GM19023 (cell line): ENCODE results near the gene OR6K3.
A peak's percentile ranks its signal among the peaks of the same experiment; 100 is the strongest.
"Not testable (repeated sequence)": the region's sequence is repeated elsewhere in the genome, so short reads cannot be mapped to it uniquely, and the experiment has no call there.

Source experiments
- ATAC-seq: cut with Tn5 transposase; IDR thresholded peaks from one replicate; pipeline ENCODE4 v1.9.1; 2021; ENCODE audit warnings: mild to moderate bottlenecking, moderate library complexity; ENCODE audit not compliant: unreplicated experiment

OR6K3 gene

GRCh38 chr1:158720620-158721019 lies at the start of gene OR6K3:
OR6K3 (minus strand) TSS chr1:158720720; CDS start chr1:158718115, 2,605 bp downstream.
- no peak for ATAC-seq

GRCh38 chr1:158754420-158754819 lies 33.9 kb upstream of the OR6K3 start, which contains the start of gene OR6K6:
OR6K6 (plus strand) TSS chr1:158754720; CDS start chr1:158754888, 168 bp downstream.
- no peak for ATAC-seq

- no peak for ATAC-seq
Observed at GRCh38 chr1:158752155-158752712, 31.7 kb upstream of the OR6K3 start.

GRCh38 chr1:158735848-158736247 lies 15.3 kb upstream of the OR6K3 start:
- no peak for ATAC-seq

GRCh38 chr1:158732524-158732923 lies 12.0 kb upstream of the OR6K3 start:
- ATAC-seq = no peak

GRCh38 chr1:158731707-158732106 lies 11.2 kb upstream of the OR6K3 start:
- ATAC-seq = no peak

GRCh38 chr1:158730453-158730852 lies 9.9 kb upstream of the OR6K3 start:
- ATAC-seq = no peak

GRCh38 chr1:158728510-158729225 lies 8.1 kb upstream of the OR6K3 start:
- ATAC-seq = no peak

GRCh38 chr1:158724442-158724841 lies 3.9 kb upstream of the OR6K3 start:
- ATAC-seq = no peak

- ATAC-seq = no peak
Observed at GRCh38 chr1:158719664-158720063, 856 bp downstream of the OR6K3 start.

GRCh38 chr1:158717344-158717743 lies 3.2 kb downstream of the OR6K3 start:
- no peak for ATAC-seq

GRCh38 chr1:158716335-158716734 lies 4.2 kb downstream of the OR6K3 start:
- peak; percentile 63 for ATAC-seq

GRCh38 chr1:158714754-158715153 lies 5.8 kb downstream of the OR6K3 start:
- no peak for ATAC-seq

GRCh38 chr1:158711098-158711497 lies 9.4 kb downstream of the OR6K3 start:
- ATAC-seq = no peak

GRCh38 chr1:158706096-158706495 lies 14.4 kb downstream of the OR6K3 start:
- no peak for ATAC-seq

- ATAC-seq = no peak
Observed at GRCh38 chr1:158700552-158700951, 20.0 kb downstream of the OR6K3 start, which contains the start of gene OR6K2. OR6K2 (minus strand) TSS chr1:158700652; CDS start chr1:158700652, 0 bp downstream.

- ATAC-seq = no peak
Observed at GRCh38 chr1:158694596-158694995, 25.9 kb downstream of the OR6K3 start.

- ATAC-seq = no peak
Observed at GRCh38 chr1:158692356-158692755, 28.2 kb downstream of the OR6K3 start.

GRCh38 chr1:158691907-158692306 lies 28.6 kb downstream of the OR6K3 start:
- ATAC-seq = no peak

- not testable (repeated sequence) for ATAC-seq
Observed at GRCh38 chr1:158691149-158691548, 29.4 kb downstream of the OR6K3 start.

GRCh38 chr1:158689875-158690274 lies 30.6 kb downstream of the OR6K3 start:
- ATAC-seq = no peak

GRCh38 chr1:158689110-158689509 lies 31.4 kb downstream of the OR6K3 start:
- no peak for ATAC-seq
